GM19438 (cell line): ENCODE results near the gene ITSN1.
"Not testable (repeated sequence)": the region's sequence is repeated elsewhere in the genome, so short reads cannot be mapped to it uniquely, and the experiment has no call there.

Experiments used
- ATAC-seq: cut with Tn5 transposase; IDR thresholded peaks from one replicate; pipeline ENCODE4 v1.9.1; 2021; ENCODE audit warnings: low read depth; ENCODE audit not compliant: unreplicated experiment

The ITSN1 gene

DNA sequence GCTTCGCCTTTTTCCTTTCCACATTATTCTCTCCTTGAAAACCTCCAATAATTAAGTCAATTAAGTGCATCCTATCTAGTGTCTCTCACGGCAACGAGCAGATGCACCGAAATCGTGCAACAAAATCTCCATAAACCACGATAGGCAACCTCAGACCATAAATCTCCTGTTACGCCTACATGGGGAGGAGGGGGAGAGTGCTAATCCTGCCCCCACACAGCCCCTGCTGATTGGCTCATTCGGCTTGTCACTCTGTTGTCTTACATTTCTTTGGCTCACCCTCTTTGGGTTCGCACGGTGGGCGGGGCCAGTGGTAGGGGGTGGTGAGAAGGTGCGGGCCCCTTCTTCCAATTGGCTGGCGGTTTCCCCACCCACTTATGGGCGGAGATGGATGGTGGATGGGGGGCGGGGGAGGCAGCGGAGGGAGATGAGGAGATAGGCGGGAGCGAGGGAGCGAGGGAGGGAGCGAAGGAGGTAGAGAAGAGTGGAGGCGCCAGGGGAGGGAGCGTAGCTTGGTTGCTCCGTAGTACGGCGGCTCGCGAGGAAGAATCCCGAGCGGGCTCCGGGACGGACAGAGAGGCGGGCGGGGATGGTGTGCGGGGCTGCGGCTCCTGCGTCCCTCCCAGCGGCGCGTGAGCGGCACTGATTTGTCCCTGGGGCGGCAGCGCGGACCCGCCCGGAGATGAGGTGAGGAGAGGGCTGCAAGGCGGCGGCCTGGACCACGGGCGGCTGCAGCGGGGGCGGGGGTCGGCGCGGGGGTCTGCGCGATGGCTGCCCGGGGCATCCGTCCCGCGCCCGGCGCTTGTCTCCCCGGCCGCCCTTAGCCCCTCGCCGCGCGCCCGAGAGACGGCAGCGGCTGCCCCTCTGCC, at the start of gene ITSN1:
Gene ITSN1, plus strand, starts transcription at position 475 of the 869 bp plus-strand sequence. CDS start 76,328 bp downstream, outside the sequence.
- peak; percentile 83 for ATAC-seq

DNA sequence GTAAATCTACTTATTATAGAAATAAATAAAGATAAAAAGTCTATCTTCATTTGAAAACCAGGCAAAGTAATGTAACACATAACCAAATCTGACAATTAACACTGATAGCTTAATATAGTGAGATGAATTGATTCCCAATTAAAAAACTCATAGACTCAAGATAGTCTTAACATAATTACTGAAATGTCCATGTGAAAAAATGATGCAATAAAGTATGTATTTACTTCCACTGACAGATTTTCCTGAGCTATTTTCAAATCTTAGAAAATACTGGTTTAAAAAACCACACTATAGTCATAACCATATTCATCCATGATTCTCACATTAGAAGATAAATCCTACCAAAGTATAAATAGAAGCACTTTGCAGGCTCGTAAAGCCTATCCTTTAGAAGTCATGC, 44.2 kb upstream of the ITSN1 start:
- ATAC-seq, result no peak

DNA sequence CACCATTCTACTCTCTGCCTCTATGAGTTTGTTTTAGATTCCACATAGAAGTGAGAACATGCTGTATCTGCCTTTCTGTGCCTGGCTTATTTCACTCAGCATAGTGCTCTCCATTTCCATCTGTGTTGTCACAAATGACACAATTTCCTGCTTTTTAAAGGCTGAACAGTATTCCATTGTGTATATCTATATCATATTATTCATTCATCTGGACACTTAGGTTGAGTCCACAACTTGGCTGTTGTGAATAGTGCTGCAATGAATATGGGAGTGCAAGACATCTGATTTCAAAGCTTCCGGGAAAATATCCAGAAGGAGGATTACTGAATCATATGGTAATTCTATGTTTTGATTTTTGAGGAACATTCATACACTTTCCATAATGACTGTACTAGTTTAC, 33.7 kb upstream of the ITSN1 start:
- ATAC-seq, result no peak

DNA sequence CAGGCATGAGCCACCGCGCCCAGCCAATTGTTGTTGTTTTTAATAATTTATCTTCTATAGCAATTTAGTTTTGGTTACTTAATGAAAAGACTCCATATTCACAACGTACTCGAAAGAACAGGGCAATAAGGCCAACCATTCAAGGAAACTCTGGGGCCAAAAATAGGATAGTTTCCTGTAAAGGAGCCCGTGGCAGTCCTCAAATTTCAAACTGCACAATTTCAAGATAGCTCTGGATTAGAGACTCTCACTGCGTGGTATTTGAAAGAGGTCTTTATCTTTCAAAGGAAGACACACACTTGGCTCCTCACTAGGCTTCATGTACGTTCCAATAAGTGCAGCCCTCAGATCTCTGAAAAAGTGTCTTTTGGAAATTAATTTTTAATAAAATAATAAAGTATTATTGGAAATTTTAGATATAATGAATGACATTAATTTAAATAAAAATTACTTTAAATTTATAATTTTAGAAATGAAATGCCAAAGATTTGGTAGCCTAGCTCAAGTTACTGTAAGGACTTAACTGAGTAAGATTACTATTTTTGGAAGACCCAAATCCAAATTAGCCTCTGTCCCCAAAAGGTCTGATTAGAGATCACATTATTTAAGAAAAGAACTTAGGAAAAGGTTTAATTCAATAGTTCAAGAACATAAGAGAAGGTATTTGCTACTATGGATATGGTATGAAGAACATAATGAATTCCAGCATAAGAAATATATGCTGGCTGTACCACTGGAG, 31.1 kb upstream of the ITSN1 start:
- no peak for ATAC-seq

DNA sequence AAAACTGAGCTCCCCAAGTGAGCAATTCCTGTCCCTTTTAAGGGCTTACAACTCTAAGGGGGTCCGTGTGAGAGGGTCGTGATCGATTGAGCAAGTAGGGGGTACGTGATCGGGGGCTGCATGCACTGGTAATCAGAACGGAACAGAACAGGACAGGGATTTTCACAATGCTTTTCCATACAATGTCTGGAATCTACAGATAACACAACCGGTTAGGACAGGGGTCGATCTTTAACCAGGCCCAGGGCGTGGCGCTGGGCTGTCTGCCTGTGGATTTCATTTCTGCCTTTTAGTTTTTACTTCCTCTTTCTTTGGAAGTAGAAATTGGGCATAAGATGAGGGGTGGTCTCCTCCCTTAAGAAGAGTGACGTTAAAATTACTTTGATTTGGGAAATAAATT, 24.7 kb upstream of the ITSN1 start:
- not testable (repeated sequence) for ATAC-seq

DNA sequence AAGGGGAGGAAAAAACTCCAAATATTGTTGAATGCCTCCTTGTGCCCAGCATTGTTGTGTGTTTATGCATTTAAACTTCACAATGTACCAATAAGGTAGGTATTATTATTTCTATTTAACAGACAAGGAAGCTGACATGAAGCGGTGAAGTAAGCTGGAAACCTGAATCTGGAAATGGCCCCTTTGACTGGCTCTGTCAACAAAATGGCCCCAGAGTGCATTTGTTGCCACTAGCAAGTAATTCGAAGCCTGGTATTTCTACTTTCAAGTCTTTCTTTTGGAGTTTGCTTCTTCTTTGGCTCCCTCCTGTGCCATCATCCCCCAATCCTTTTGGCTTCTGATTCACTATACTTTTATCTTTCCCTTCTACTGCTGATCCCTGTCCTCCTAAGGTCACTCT, 23.9 kb upstream of the ITSN1 start:
- no peak for ATAC-seq

DNA sequence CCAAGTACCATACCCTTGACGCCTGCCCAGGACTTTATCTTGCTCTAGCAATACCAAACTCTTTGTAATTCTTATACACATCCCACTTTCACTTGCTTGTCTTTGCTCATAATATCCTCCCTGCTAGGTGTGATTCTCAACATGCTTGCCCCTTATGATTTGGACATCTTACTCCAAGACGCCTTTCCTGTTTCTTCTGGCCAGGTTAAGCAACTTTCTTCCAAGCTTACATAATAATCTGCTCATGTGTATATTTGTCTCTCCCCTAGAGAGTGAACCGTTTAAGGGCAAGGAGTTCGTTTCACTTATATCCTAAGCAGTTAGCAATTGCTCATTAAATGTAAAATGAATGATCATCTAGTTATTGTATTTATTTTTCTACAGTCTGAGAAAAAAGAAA, 22.6 kb upstream of the ITSN1 start:
- no peak for ATAC-seq

DNA sequence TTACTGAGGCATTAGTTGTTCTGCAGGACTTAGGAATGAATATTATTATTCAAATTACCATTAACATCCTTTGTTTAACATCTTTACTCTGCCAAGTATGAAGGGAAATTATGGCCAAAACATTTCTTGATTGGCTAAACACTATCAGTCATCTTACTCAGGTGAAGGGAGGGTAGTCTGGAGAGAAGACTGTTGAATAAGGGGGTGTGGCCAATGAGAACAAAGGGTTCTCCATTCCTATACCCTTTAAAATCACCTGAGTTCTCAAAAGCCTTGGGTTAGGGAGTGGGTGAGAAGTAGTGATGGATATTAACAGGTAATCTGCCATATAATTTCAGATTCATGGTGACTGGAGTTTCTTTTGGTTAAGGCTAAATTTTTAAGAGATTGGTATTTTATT, 20.0 kb upstream of the ITSN1 start:
- ATAC-seq, result no peak

DNA sequence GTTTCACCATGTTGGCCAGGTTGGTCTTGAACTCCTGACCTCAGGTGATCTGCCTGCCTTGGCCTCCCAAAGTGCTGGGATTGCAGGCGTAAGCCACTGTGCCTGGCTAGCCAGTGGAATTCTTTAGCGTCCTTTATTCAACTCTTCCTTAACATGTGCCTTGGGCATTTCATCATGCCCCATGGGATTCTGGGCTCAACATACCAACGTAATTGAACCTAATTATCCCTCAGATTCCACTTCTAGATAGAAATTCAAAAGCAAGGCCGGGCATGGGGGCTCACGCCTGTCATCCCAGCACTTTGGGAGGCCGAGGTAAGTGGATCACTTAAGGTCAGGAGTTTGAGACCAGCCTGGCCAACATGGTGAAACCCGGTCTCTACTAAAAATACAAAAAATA, 16.1 kb upstream of the ITSN1 start:
- not testable (repeated sequence) for ATAC-seq

DNA sequence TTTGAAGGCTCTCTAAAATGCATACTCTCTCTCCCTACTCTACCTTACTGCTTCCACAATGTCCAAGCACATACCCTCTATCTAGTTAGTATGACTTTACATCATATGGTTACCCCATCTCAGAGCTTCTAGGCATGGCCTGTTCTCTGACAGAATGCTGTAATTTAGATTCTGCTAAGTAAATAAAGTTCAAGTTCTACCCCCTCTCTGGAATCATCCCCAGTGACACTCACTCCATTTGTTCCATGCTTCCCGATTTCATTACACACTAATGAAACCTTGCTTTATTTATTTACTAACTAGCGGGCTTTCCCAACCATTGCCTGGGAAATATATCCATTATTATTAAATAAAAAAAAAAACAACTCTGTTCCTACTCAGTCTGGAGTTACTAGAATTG, 8.0 kb upstream of the ITSN1 start:
- ATAC-seq, result no peak

DNA sequence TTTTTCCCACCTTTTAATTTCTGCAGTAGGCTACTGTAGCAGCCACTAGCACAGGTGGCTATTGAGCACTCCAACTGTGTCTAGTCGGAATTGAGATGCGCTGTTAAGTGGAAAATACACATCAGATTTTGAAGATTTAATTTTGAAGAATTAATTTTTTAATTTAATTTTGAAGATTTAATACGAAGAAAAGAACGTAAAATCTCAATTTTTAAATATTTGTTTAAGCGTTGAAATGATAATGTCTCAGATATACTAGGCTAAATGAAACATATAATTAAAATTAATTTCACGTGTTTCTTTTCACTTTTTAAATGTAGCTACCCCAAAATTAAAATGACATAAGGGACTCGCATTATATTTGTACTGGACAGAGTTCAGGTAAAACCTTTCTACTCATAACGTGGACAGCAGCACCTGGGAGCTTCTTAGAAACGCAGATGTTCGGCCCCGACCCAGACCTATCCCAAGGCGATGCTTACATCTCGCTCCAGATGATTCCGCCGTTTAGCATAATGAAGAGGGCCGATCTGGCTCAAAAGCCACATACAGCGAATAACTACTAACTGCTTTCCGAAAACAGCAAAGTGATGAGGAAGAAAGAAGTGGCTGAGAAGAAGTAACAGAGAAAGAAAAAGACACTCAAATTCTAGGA, 1.5 kb upstream of the ITSN1 start:
- no peak for ATAC-seq

DNA sequence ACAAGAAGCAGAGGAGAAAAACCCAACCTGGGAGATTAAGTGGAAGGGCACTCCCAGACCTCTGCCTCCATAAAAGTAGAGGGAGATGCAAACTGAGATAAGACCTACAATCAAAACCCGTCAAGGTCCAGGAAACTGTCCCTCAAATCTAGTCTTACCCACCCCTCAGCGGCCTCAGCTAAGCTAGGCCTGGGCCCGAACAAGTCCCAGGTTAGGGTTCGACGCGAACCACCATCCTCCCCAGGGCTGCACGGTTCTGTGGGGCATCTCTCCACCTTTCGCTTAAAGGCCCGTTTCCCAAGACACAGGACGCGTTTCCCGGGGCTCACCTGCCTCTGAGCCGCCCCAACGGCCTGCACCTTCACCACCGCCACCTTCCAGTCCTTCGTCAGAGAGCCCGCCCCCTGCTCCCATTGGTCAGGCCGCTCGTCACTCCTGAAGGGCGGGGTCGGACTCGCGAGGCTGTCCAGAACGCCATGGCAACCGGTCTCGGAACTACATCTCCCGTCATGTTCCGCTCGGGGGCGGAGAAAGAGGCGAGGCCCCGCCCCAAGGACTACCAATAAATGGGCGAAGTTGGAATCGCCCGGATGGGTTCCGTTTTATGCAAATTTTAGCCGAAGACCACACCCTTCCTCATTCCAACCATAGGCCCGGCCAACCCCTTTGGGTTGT, 812 bp upstream of the ITSN1 start, which contains the start of gene CRYZL1:
Gene CRYZL1, minus strand, starts transcription at position 390 of the 675 bp plus-strand sequence. CDS start 10,190 bp downstream, outside the sequence.
- peak; percentile 79 for ATAC-seq

DNA sequence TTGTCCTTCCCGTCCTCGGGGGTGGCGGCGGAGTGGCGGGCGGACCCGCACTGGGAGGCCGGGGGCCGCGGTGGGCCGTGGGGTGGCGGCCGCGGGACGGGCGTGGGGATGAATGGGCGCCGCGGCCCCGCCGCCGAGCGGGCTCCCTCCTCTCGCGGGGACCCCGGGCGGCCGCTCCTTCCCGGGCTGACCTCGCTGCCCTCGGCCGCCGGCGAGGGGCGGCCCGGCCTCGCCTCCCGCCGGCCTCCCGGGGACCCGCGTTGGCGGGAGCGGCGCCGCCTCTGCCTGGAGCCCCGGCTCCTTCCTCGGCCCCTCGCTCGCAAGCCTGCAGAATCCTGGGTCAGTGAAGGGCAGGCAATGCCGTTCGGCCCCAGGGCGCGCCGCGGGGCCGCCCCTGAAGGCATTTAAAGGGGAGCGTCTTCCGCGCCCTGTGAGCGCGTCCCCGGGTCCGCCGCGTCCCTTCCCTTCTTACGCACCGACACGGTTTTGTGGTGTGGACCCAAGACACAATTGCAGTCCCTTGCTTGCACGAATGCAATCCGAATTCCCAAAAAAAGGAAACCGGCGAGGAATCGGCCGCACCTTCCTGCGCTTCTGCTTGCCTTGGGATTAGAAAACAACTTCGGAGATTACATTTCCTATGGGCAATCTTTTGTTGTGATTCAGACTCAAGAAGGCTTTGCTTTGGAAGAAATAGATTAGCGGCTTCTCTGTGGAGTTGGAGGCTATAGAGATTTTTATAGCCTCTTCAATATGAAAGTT, 776 bp downstream of the ITSN1 start:
- no peak for ATAC-seq

DNA sequence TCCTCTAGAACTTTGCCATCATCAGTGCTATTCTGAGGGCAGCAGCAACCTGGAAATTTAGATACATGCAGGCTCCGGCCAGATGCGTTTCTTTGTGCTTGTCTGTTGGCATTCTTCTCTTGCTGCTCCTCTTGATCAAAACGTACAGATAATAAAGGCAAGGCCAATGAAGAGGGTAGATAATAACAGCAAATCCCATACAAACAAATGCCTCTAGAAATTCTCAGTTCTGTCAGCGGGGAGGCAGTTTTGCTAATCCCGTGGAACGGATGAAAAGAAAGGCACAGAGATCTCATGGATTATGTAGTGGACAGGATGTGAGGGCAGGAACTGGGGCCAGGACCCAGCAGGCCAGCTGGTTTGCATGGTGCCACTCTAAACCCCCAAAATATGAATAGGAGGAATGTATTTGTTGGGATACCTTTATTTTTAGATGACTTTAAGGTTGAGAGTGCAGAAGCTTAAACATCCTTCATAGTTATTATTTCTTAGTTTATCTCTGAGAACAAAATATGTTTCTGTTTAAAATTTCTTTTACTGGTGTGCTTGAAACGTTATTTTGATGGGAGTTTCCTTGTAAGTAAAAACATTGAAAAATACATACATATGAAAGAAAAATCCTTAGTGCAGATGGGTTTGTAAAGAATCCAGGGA, 1.5 kb downstream of the ITSN1 start:
- ATAC-seq, result no peak

DNA sequence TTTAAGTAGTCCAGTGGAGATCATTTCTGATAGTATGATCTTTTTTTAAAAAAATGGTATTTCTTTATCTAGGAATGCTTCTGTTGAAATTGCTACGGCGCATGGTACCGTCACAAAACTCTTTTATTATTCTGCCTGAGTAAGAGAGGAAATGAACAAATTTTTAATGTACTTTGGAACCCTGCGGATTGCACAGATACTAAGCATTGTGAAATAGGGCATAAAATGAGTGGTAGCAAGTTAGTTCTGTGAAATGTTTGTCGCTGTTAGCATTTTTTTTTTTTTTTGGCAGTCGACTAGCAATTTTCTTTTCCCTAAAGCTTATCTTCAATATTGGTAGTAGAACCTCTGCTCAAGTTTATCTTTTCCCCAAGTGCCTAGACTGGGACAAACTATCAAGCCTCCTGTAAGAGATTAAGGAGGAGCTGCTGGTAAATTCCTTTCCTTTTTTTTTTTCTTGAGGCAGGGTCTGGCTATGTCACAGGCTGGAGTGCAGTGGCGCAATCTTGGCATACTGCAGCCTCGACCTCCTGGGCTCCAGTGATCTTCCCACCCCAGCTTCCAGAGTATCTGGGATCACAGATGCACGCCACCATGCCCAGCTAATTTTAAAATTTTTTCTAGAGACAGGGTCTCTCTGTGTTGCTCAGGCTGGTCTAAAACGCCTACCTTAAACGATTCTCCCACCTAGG, 2.2 kb downstream of the ITSN1 start:
- no peak for ATAC-seq

DNA sequence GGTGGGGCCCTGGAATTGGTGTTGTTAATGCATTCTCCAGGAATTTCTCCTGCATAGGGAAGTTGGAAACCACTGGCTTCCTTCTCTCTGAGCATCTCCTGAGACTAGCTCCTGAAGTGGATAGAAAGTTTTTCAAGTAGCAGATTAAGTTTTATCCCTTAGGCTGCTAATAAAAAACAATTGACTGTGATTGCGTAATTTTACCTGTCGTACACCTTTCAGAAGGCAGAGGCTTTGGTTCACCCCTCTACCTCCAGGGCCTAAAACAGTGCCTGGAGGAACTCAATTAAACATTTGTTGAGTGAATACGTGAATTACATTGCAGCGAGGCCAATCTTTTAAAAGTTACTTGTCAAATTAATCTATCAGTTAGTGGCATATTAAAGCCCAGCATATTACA, 3.4 kb downstream of the ITSN1 start:
- no peak for ATAC-seq

DNA sequence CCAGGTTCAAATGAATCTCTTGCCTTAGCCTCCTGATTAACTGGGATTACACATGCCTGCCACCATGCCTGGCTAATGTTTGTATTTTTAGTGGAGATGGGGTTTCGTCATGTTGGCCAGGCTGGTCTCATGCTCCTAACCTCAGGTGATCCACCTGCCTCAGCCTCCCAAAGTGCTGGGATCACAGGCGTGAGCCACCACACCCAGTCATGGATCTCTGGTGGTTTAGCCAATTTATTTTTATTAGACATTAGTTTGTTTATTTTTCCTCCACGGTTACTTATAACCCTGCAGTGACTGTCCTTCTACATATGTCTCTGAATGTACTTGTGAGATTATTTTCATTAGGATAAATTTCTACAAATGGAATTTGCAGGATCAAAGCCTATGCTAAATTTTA, 5.3 kb downstream of the ITSN1 start:
- ATAC-seq, result no peak

DNA sequence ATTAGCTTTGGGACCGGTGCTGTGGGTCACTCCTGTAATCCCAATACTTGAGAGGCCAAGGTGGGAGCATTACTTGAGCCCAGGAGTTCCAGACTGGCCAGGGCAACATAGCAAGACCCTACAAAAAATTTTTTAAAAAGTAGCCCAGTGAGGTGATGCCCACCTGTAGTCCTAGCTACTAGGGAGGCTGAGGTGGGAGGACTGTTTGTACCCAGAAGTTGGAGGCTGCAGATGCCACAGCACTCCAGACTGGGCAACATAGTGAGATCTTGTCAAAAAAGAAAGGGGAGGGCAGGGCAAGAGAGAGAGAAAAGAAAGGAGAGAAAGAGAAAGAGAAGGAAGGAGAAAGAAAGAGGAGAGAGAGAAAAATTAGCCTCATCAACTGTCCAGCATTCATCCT, 6.3 kb downstream of the ITSN1 start:
- no peak for ATAC-seq

DNA sequence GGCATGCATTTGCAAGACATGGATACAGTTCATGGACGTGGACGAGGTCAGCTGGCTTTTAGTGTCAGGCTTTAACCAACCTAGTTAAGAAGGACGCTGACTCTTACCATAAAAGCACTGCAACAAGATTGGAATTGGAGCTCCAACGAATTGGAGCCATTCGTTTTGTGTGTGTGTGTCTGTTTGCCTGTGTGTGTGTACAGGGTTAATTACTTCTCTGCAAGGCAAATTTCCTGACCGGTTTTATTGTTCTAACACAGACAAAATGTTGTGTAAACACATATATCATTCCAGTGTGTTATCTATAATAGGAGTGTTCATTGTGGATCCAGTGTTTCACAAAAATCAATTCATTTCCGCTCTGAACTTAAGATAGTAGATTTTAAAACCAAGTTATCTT, 7.9 kb downstream of the ITSN1 start:
- ATAC-seq, result no peak
